Endometrium (tissue), 2 donors: ENCODE results near the gene TH.
"Not testable (repeated sequence)": the region's sequence is repeated elsewhere in the genome, so short reads cannot be mapped to it uniquely, and the experiment has no call there.

Experiments
- FAIRE-seq: peaks from 2 replicates; lab custom pipeline; 2012; peaks lifted over from hg19 to GRCh38; lab: Jason Lieb, UNC
- donor health status: control.
- donor health status: control.

The TH gene

GRCh38 chr11:2195756-2196088 lies 24.1 kb upstream of the TH start:
- no peak for FAIRE-seq

DNA sequence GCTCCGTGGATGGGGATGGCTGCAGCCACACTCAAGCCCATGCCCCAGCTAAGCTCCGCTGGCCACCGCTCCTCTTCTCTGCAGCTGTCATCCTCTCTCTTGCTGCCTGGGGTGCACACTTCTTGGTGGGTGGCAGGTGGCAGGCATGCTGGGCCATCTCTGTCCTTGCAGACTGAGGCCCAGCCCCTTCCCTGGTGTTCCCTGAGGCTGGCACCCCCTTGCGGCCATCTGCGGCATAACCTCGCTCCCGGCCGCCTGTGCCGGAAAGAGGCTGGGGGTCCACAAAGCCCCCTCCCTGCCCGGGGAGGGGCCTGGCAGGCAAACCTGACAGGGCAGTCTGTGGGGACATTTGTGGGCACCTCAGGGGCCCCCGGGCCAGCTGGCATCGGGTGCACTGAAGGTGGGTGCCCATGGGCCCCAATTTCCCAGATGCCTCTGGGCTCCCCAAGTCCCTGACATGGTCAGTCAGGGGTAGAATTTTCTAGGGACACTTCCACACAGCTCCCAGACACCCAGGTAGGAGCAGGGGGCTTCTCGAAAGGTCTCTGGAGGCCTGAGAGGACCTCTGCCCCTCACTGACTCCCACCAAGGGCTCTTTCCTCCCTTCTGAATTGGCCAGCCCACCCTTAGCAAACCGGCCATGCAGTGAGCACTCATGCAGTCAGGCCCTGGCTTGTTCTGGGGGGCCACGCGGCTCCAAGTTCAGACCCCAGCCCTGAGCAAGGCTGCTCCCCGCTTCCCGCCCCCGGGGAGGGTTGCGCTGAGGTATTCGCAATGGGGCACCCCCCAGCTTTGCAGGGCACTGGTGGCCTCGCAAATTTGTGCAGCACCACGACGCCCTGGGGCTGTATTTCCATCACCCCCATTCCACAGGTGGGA lies 23.5 kb upstream of the TH start:
- no peak for FAIRE-seq

- FAIRE-seq, result not testable (repeated sequence)
Observed at GRCh38 chr11:2193888-2194595, 22.4 kb upstream of the TH start.

- FAIRE-seq, result no peak
Observed at GRCh38 chr11:2193099-2193887, 21.7 kb upstream of the TH start.

- FAIRE-seq, result no peak
Observed at GRCh38 chr11:2192435-2192834, 20.8 kb upstream of the TH start.

DNA sequence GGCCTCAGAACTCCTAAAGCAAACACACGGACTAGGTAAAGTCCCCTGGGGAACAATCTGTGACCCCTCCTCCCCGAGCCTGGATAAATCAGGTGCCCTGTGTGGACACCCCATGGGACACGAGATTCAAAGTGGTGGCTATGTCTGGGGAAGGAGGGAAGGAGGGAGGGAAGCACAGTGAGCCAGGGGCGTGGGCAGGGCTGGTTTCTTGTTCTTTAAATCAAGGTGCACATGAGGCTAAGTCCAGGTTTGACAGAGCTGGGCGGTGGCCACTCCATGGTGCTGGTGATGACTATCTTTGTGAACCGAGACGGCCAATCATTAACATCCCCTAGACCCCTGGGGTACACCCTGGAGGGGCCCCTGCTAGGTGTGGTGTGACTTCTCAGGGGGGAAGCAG lies 20.3 kb upstream of the TH start:
- no peak for FAIRE-seq

GRCh38 chr11:2190657-2191471 lies 19.2 kb upstream of the TH start:
- FAIRE-seq, result no peak

- FAIRE-seq, result no peak
Observed at GRCh38 chr11:2189938-2190656, 18.5 kb upstream of the TH start.

DNA sequence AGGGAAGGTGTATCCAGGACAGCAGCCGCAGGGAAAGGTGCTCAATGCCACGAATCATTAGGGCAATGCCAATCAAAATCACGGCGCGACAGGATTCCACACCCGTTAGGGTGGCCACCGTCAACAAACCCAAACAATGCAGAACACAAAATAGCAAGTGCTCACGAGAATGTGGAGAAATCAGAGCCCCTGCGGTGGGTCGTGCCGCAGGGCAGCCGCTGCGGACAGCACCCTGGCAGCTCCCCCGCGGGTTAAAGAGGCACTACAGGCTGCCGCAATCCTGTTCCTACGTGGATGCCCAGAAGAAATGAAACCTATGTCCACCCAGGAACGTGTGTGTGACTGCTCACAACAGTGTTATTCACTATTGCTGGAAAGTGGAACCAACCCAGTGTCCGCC lies 17.1 kb upstream of the TH start:
- FAIRE-seq, result no peak

- no peak for FAIRE-seq
Observed at GRCh38 chr11:2187280-2187707, 15.7 kb upstream of the TH start.

DNA sequence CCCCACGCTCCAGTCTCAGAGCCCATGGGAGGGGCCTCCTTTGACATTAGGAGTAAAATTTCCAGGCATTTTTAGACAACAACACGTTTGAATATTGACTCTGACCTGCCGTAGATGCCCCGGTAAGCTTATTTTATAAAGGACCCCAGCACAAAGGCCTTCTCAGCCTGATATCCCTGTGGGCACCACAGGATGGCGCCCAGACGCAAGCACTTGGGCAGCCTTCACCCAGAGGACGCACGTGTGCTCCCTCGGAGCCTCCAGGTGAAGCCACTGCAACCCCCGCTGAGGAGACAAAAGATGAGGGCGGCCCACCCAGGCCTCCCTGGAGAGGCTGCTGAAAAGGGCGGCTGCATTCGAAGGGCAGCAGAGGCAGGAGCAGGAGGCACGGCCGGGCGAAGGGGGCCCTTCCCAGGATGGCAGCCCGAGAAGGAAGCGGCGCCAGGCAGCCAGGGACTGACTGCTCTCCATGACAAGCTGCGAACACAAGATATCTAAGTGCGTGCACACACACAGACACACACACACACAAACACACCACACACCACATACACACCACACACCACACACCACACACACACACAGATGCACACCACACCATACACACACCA lies 15.2 kb upstream of the TH start:
- FAIRE-seq, result no peak

- no peak for FAIRE-seq
Observed at GRCh38 chr11:2185324-2186085, 13.9 kb upstream of the TH start.

DNA sequence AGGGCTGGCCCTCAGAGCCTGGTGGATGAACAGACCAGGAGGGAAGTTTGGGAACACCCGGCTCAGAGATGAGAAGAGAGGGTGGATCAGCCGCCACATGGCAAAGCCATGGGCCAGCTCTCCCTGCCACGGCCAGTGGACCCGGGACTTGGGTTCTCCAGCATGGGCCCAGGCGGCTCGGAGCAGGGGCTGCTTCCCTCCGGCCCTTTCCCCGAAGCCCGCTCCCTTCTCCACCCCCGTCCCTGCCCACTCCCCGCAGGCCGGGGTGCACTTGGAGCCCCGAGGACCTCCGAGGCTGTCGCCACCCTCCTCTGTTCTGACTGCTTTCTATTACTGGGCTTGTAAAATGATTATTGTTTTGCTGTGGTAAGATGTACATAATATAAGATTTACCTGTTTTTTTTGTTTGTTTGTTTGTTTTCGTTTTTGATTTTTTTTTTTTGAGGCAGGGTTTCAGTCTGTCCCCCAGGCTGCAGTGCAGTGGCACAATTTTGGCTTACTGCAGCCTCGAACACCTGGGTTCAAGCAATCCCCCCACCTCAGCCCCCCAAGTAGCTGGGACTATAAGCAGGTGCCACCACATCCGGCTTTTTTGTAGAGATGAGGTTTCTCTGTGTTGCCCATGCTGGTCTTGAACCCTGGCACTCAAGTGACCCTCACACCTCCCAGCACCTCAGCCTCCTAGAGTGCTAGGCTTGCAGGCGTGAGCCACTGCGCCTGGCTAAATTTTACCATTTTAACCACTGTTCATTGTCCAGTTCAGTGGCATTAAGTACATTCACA lies 11.3 kb upstream of the TH start:
- FAIRE-seq, result no peak

- FAIRE-seq, result no peak
Observed at GRCh38 chr11:2182075-2182474, 10.5 kb upstream of the TH start.

GRCh38 chr11:2180789-2181370 lies 9.3 kb upstream of the TH start:
- FAIRE-seq, result no peak

DNA sequence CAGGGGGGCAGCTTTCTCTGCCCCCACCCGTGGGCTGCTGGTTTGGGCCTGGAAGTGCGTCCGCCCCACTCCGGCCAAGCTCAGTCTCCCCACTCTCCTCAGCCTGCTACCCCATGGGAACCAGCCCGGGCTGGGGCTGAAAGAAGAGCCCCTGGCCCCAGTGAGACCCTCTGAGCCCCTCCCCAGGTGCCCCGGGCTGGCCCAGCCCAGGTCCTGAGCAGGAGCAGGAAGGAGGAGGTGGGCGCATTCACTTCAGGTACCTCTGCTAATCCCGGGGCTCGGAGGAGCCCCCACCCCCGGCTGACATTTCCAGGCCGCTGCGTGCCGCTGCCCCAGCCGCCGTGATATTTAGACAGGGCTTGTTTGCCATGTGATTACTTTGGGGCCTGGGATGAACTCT lies 8.7 kb upstream of the TH start:
- no peak for FAIRE-seq

GRCh38 chr11:2179516-2179915 lies 7.9 kb upstream of the TH start:
- no peak for FAIRE-seq

DNA sequence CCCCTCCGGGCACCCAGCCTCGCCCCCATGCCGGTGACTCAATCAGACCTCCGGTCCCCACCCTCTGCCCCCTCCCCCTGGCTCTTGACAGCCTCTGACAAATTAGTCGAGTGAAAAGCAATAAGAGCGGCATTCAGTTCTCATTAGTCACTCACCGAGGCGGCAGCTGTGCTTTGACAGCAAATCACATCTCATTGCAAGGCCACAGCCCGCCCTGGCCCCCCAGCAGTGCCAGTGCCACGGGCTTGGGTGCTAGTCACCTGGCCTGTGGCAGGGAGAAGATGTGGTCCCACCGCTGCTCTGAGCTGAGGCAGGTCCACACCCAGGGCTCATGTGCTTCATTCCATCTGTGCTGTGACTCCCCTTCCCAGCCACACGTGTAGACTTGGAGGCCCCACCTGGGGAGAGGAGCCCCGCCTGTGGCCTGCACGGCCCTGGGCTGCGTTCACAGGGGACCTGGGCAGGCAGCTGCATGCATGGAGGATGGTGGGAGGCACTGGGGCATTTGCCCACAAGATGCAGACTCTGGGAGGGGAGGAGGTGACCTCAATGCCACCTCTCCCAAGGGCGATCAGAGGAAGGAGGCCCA lies 7.4 kb upstream of the TH start:
- no peak for FAIRE-seq
